BJ (cell line): ENCODE data around the gene LMTK3. TPM values are rescaled to one million over a fixed set of nuclear protein-coding genes. Genes with fewer than 3 reads are reported as not detected.

Experiments used
- CTCF ChIA-PET: fragments of 350-600 bp; formaldehyde crosslinking; extraction: SDS; loops from one replicate; lab custom pipeline; 2021; ENCODE audit warnings: antibody characterized with exemption, inconsistent platforms; lab: Yijun Ruan, JAX
- POLR2A ChIA-PET: fragments of 300-600 bp; sonication (Branson Sonifier 250); formaldehyde crosslinking; extraction: SDS; loops from one replicate; lab custom pipeline; 2021; ENCODE audit warnings: antibody characterized with exemption; lab: Charles Lee
- DNase-seq: peaks from one replicate; pipeline ENCODE4 v3.0.0-alpha.2; 2011; ENCODE audit warnings: low read depth
- H3K27me3 ChIP-seq: 2 replicates; pipeline ENCODE4 v1.6.0; 2011; ENCODE audit warnings: low read length; ENCODE audit not compliant: control insufficient read depth, insufficient read depth
- H3K36me3 ChIP-seq: 2 replicates; pipeline ENCODE4 v1.5.1; 2011; ENCODE audit warnings: low read length; ENCODE audit not compliant: control insufficient read depth, insufficient read depth
- H3K4me3 ChIP-seq: 2 replicates; pipeline ENCODE4 v1.5.1; 2011; ENCODE audit warnings: low read depth, mild to moderate bottlenecking, control low read depth, low read length
- polyA plus RNA-seq: library from polyadenylated mRNA; depleted of rRNA; stranded (reverse); fragments of >200 nt; gene quantifications from 2 replicates; pipeline ENCODE4 v1.2.3, GENCODE V29; 2011
- TF ChIP-seq, protein P1 (sequence below): IDR thresholded peaks from 2 replicates; pipeline ENCODE4 v1.5.1; 2011; ENCODE audit warnings: low read depth, mild to moderate bottlenecking, control low read depth, inconsistent platforms, low read length, moderate library complexity; ENCODE audit not compliant: insufficient read depth

The LMTK3 gene
- polyA plus RNA-seq, 1 experiment, result not detected

DNA sequence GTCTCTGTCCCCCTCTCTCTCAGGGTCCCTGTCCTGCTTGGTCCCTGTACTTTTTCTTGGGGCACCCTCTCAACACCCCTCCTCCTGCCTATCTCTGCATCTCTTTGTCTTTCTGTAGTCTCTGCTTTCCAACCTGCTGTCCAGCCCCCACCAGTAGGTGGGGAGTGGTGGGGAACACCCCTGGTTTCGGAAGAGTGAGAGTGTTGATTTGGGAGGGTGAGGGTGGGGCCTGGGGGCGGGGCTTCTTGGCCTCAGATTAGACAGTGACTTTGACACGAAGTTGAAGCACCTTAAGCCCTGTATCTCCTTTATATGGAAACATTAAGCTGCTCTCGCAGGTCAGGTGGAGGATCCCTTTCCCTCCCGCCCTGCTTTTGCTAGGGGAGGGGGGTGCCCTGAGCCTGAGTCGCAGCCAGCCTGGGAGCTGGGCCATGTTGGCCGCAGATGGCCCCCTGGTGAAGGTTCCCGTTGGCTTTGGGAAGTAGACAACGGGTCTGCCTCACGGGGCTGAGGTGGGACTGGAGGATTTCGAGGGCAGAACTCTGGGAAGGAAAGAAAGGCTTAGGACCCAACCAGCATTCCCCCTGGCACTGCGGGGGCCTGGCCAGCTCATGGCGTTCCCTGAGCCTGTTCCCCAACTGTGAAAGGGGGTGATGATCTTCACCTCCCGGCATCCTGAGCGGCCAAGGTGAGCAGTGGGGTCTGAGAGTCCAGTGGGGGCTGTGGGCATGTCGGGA is 56.3 kb downstream of the LMTK3 start, which contains the start of gene KCNJ14:
Gene KCNJ14 (plus strand): TSS at position 404 of the 737 bp plus-strand sequence. CDS start 6,151 bp downstream, outside the sequence.
- H3K4me3 ChIP-seq, result no peak within 1 kb of the TSS
- peaks cover 31% of the 10 kb centered on the region for H3K36me3 ChIP-seq
- ChIA-PET CTCF (interaction anchor here (0.8 kb wide), 1 partner anchor 34 kb away, joined by 3 read pairs; no protein-coding TSS in a partner anchor), POLR2A (no interaction called here)
- no peak for DNase-seq
- TF ChIP-seq, protein P1, sequence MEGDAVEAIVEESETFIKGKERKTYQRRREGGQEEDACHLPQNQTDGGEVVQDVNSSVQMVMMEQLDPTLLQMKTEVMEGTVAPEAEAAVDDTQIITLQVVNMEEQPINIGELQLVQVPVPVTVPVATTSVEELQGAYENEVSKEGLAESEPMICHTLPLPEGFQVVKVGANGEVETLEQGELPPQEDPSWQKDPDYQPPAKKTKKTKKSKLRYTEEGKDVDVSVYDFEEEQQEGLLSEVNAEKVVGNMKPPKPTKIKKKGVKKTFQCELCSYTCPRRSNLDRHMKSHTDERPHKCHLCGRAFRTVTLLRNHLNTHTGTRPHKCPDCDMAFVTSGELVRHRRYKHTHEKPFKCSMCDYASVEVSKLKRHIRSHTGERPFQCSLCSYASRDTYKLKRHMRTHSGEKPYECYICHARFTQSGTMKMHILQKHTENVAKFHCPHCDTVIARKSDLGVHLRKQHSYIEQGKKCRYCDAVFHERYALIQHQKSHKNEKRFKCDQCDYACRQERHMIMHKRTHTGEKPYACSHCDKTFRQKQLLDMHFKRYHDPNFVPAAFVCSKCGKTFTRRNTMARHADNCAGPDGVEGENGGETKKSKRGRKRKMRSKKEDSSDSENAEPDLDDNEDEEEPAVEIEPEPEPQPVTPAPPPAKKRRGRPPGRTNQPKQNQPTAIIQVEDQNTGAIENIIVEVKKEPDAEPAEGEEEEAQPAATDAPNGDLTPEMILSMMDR, result no peak
- no peaks in the 10 kb centered on the region for H3K27me3 ChIP-seq

DNA sequence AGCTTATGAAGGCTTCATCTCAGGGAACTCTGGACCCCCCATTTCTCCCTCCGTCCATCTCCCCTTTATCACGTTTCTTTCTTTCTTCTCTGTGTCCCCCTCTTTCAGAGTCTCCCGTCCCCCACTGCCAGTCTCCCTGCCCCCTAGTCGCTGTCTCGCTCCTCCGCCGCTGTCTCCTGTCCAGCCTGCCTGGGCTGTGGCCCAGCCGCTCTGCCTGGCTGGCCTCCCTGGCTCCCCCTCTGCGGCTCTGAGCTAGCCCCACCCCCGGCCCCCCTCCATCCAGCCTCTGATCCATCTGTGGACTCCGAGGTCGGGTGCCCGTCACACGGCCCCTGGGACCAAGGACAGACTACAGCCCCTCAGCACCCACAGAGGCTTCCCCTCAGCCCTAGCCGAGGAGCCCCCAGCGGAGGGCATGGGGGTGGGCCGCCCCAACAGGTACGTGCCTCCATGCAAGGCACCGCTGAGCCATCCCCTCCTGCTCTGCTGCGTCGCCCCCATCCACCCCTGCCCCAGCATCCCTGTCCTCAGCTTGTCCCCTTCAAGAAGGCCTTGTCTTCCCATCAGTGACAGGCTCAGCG is 57.4 kb downstream of the LMTK3 start:
- H3K36me3 ChIP-seq, result peaks cover 40% of the 10 kb centered on the region
- no peak for DNase-seq
- POLR2A ChIA-PET, result no interaction called here
- CTCF ChIA-PET, result interaction anchor here (0.8 to 1.2 kb wide), 2 partner anchors 9 to 35 kb away, joined by 3 read pairs; no protein-coding TSS in a partner anchor
- H3K4me3 ChIP-seq, result no peak overlapping the region
- H3K27me3 ChIP-seq, result no peaks in the 10 kb centered on the region
- TF ChIP-seq, protein P1, result no peak

DNA sequence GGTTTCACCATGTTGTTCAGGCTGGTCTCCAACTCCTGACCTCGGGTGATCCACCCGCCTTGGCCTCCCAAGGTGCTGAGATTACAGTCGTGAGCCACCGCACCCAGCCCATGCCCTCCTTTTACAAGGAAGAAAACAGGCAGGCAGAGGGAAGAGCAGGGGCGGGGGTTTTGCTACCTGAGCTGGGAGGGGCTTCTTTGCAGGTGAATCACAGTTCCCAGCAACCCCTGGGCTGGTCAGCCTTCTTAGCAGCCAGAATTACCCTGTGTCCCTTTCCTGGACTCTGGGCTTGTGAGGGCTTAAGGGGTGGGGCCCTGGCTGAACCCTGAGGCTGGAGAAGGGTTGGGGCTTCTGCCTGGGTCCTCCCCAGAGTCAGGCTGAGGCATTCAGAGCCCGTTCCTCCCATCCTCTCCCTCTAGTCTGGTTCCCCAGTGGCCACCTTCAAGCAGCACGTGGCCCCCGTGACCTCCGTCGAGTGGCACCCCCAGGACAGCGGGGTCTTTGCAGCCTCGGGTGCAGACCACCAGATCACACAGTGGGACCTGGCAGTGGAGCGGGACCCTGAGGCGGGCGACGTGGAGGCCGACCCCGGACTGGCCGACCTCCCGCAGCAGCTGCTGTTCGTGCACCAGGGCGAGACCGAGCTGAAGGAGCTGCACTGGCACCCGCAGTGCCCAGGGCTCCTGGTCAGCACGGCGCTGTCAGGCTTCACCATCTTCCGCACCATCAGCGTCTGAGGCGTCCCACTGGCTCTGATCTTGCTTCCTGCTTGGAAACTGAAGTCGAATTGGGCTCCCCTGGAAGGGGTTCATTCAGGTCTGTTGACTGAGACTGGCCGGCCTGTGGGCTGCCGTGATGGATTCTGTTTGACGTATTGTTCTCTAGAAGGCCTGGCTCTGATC is 59.1 kb downstream of the LMTK3 start:
- CTCF ChIA-PET, result interaction anchor here (1.2 kb wide), 1 partner anchor 7 kb away, joined by 3 read pairs; no protein-coding TSS in a partner anchor
- TF ChIP-seq, protein P1, result no peak
- H3K27me3 ChIP-seq, result no peaks in the 10 kb centered on the region
- H3K36me3 ChIP-seq, result peaks cover 41% of the 10 kb centered on the region
- no peak for DNase-seq
- POLR2A ChIA-PET, result no interaction called here
- H3K4me3 ChIP-seq, result no peak overlapping the region

DNA sequence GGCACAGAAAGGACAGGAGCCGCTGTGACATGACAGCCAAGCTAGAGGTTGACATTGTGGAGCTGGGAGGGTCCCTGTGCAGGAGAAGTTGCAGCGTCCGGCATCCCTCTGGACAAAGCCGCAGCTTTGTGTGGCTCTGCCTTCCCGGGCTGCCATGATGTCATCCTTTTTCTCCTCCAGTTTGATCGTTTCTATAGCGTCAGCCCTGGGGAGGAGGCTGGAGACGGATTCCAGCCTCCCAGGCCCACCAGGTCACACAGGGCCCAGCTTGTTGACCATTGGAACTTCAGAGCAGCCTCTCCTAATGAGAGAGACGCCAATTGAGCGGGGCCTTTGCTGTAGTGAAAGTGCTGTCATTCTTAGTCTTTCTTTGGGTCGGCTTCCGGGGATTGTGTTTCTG is 60.0 kb downstream of the LMTK3 start:
- no peak for DNase-seq

More for the DNA sequence above, 60.0 kb downstream of the LMTK3 start:
- ChIA-PET CTCF (interaction anchor here (0.7 kb wide), 1 partner anchor 60 kb away, joined by 3 read pairs; the partner anchor contains the start of gene KDELR1), POLR2A (no interaction called here)
- TF ChIP-seq, protein P1, result no peak
- Histone ChIP-seq H3K27me3 (no peaks in the 10 kb centered on the region), H3K36me3 (peaks cover 40% of the 10 kb centered on the region), H3K4me3 (no peak overlapping the region)
